Activated T-cell treated with anti-CD3 and anti-CD28 coated beads, Interleukin-2, amount 50 U/mL, for 1 hour (primary cell): ENCODE measurements around the gene GTF3C1.
"Not testable (repeated sequence)": the region's sequence is repeated elsewhere in the genome, so short reads cannot be mapped to it uniquely, and the experiment has no call there.

Experiments used
- DNase-seq: peaks from one replicate; pipeline ENCODE4 v3.0.0-alpha.2; 2020

GTF3C1 gene

GRCh38 chr16:27461483-27462171, 88.1 kb downstream of the GTF3C1 start:
- DNase-seq, result no peak

- DNase-seq, result no peak
These were observed 88.8 kb downstream of the GTF3C1 start for GRCh38 chr16:27460663-27461482.

GRCh38 chr16:27460213-27460612, 89.5 kb downstream of the GTF3C1 start:
- no peak for DNase-seq

GRCh38 chr16:27458987-27459688, 90.6 kb downstream of the GTF3C1 start:
- peak; percentile 8 for DNase-seq

GRCh38 chr16:27458258-27458657, 91.5 kb downstream of the GTF3C1 start:
- DNase-seq, result peak; percentile 15

GRCh38 chr16:27457605-27457900, 92.2 kb downstream of the GTF3C1 start:
- DNase-seq, result not testable (repeated sequence)

- DNase-seq, result no peak
These were observed 94.0 kb downstream of the GTF3C1 start for GRCh38 chr16:27455700-27456099.

- no peak for DNase-seq
These were observed 96.3 kb downstream of the GTF3C1 start for GRCh38 chr16:27453494-27453825.

- DNase-seq, result peak; percentile 43
These were observed 96.9 kb downstream of the GTF3C1 start for GRCh38 chr16:27452569-27453493.

- no peak for DNase-seq
These were observed 99.5 kb downstream of the GTF3C1 start for GRCh38 chr16:27450196-27450549.

GRCh38 chr16:27449434-27450195, 100.1 kb downstream of the GTF3C1 start:
- peak; percentile 85 for DNase-seq

- no peak for DNase-seq
These were observed 100.9 kb downstream of the GTF3C1 start for GRCh38 chr16:27448532-27449433.

GRCh38 chr16:27447301-27447700, 102.4 kb downstream of the GTF3C1 start:
- no peak for DNase-seq

- DNase-seq, result peak; percentile 83
These were observed 103.0 kb downstream of the GTF3C1 start for GRCh38 chr16:27446721-27447120.

GRCh38 chr16:27445502-27446175, 104.1 kb downstream of the GTF3C1 start:
- peak; percentile 30 for DNase-seq

- peak; percentile 27 for DNase-seq
These were observed 105.2 kb downstream of the GTF3C1 start for GRCh38 chr16:27444470-27444869.

GRCh38 chr16:27444015-27444414, 105.7 kb downstream of the GTF3C1 start:
- DNase-seq, result peak; percentile 19

- DNase-seq, result peak; percentile 16
These were observed 107.7 kb downstream of the GTF3C1 start for GRCh38 chr16:27441998-27442397.

- peak; percentile 18 for DNase-seq
These were observed 108.4 kb downstream of the GTF3C1 start for GRCh38 chr16:27441276-27441675.

- DNase-seq, result peak; percentile 15
These were observed 110.3 kb downstream of the GTF3C1 start for GRCh38 chr16:27439271-27440018.
